Transverse colon (tissue), 4 donors: ENCODE data around the gene PSTPIP1. TPM values are rescaled to one million over a fixed set of nuclear protein-coding genes. Genes with fewer than 3 reads are reported as not detected.

ENCODE experiments used
- DNase-seq: peaks from one replicate; pipeline ENCODE4 v3.0.0-alpha.2; 2019
- H3K27ac ChIP-seq, 4 donors: fragments of 200-600 bp; sonication (generic); 2 replicates each; pipeline ENCODE4 v1.5.1; 2016 to 2018; ENCODE audit warnings: inconsistent platforms in 4 of 4
- H3K27me3 ChIP-seq: fragments of 200-600 bp; sonication (generic); 2 replicates; pipeline ENCODE4 v1.5.1; 2017; ENCODE audit warnings: inconsistent platforms
- H3K36me3 ChIP-seq, 4 donors: fragments of 200-600 bp; sonication (generic); 2 replicates each; pipeline ENCODE4 v1.5.1; 2017 to 2019; ENCODE audit warnings: inconsistent platforms in 4 of 4
- H3K4me1 ChIP-seq, 4 donors: fragments of 200-600 bp; sonication (generic); 2 replicates each; pipeline ENCODE4 v1.5.1; 2017 to 2020; ENCODE audit warnings: inconsistent platforms in 4 of 4
- H3K4me3 ChIP-seq, 4 donors: fragments of 200-600 bp; sonication (generic); 1 replicate in 1 of 4; 2 replicates in 3 of 4; pipeline versions ENCODE4 v1.5.1 to v1.6.1; 2017 to 2019; ENCODE audit warnings: inconsistent platforms in 4 of 4
- H3K9me3 ChIP-seq, 2 donors: fragments of 200-600 bp; sonication (generic); 2 replicates each; pipeline ENCODE4 v1.5.1; 2017 to 2019; ENCODE audit warnings: inconsistent platforms in 2 of 2
- CTCF ChIP-seq, 5 experiments: fragments of 200-600 bp in 3 of 5; fragments of 450-650 bp in 2 of 5; sonication (generic) in 3 of 5; IDR thresholded peaks; 1 replicate in 2 of 5; 2 replicates in 3 of 5; pipeline ENCODE4 v1.5.1; 2016 to 2017; ENCODE audit warnings: antibody characterized with exemption in 5 of 5, inconsistent platforms in 3 of 5, mild to moderate bottlenecking in 2 of 5, moderate library complexity in 1 of 5
- EP300 ChIP-seq: sonication (generic); formaldehyde crosslinking; IDR thresholded peaks from one replicate; pipeline ENCODE4 v1.6.1; 2017; ENCODE audit warnings: antibody characterized with exemption, low read depth
- POLR2A ChIP-seq: fragments of 450-650 bp; IDR thresholded peaks from one replicate; pipeline ENCODE4 v1.6.1; 2016; ENCODE audit warnings: antibody characterized with exemption, mild to moderate bottlenecking, moderate library complexity
- POLR2AphosphoS5 ChIP-seq, 3 donors: sonication (generic); formaldehyde crosslinking; IDR thresholded peaks; one replicate each; pipeline ENCODE4 v1.6.1; 2016; ENCODE audit warnings: antibody characterized with exemption in 3 of 3
- WGBS, 2 donors: methylation state at CpG; one replicate each; pipeline ENCODE4 v1.1.5; 2018; ENCODE audit warnings: low coverage in 1 of 2; 5-methylcytosine and 5-hydroxymethylcytosine counted together
- in situ Hi-C, 4 donors: fragments of 200-750 bp; cut with MboI; loops; one replicate each; pipeline versions ENCODE4 v1.15.0 to v1.15.1; 2017; ENCODE audit warnings: low sequenced_read_pairs in 3 of 4, low pct_ligation_motif_present in 1 of 4, low pct_unique_long_range_greater_than_20kb in 1 of 4
- intact Hi-C: fragments of 100-400 bp; cut with DNase I; formaldehyde crosslinking; loops from one replicate; pipeline ENCODE4 v1.15.1; 2023; ENCODE audit warnings: low total_unique reads
- total RNA-seq, 4 donors: library from RNA; depleted of rRNA; stranded (reverse); fragments of >200 nt; gene quantifications; one replicate each; pipeline ENCODE4 v1.1.0, GENCODE V29; 2016

The PSTPIP1 gene
- total RNA-seq, 4 donors from 2014 or later: 1.4 to 35.2 (median 8.7) TPM

GRCh38 chr15:77017091-77017660 lies 22.2 kb downstream of the PSTPIP1 start:
- WGBS, 2 donors: 91% methylated on average over 7 of the region's 7 CpGs; no CpG with 5 or more reads in 1 of the 2 donors
- TF ChIP-seq EP300 (no peak), CTCF (IDR thresholded peaks at IDR 0.05) (no peak), POLR2AphosphoS5 (IDR thresholded peaks at IDR 0.05) (no peak), POLR2A (no peak)
- Histone ChIP-seq H3K27ac (no peak overlapping the region), H3K4me1 (peaks cover 0 to 4% (median 0%) of the 10 kb centered on the region in 4 donors), H3K27me3 (no peaks in the 10 kb centered on the region), H3K36me3 (no peaks in the 10 kb centered on the region), H3K4me3 (no peak overlapping the region), H3K9me3 (no peaks in the 10 kb centered on the region)
- in situ Hi-C loops: no loop called here
- DNase-seq: no peak
- intact Hi-C loops: no loop called here

DNA sequence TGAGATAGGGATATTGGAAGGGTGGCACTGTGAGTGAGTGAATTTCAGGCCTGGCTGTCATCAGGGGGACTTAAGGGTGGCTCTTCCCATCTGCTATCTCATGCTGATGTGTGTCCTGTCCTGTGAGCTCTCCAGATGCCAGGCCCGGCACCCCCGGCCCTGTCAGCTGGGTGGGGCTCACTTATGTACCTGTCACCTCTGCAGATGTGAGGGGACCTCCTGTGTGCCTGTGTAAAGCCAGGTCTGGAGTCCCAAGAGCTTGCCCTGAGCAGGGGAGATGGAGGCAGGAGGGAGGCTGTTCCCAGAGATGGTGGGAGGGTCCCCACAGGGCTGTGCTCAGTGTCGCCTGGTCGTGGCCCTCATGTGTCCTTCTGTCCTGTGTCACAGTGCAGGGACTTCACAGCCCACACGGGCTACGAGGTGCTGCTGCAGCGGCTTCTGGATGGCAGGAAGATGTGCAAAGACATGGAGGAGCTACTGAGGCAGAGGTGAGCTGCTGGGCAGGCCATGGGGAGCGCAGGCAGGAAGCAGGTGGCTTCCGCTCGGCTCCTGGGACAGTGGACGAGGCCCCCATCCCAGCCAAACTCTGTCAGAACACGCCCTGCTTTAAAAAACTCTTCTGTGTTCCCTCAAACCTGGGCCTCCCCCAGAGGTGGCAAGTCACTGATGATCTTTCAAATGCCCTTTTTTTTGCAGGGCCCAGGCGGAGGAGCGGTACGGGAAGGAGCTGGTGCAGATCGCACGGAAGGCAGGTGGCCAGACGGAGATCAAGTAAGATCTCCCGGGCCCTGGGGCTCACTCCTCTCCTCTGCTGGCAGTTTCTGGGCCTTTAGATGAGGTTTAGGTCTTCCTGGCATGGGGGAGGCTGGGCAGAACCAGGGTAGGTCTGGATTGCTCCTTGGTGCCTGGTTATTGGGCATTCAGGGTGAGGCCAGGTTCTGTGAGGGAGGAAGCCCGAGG lies 23.1 kb downstream of the PSTPIP1 start:
- no peaks in the 10 kb centered on the region for H3K9me3 ChIP-seq
- DNase-seq: no peak
- H3K4me1 ChIP-seq: peaks cover 0 to 4% (median 0%) of the 10 kb centered on the region in 4 donors
- H3K4me3 ChIP-seq: no peak overlapping the region
- no peak overlapping the region for H3K27ac ChIP-seq
- no peaks in the 10 kb centered on the region for H3K27me3 ChIP-seq
- intact Hi-C loops (no loop called here), in situ Hi-C loops (no loop called here)
- no peaks in the 10 kb centered on the region for H3K36me3 ChIP-seq
- TF ChIP-seq POLR2A (no peak), CTCF (IDR thresholded peaks at IDR 0.05) (no peak), EP300 (no peak), POLR2AphosphoS5 (IDR thresholded peaks at IDR 0.05) (no peak)
- WGBS, 2 donors: 94 to 95% methylated on average over 8 to 19 of the region's 20 CpGs

- DNase-seq: no peak
- Histone ChIP-seq H3K27me3 (no peaks in the 10 kb centered on the region), H3K4me3 (no peak overlapping the region), H3K4me1 (peaks cover 0 to 4% (median 0%) of the 10 kb centered on the region in 4 donors), H3K36me3 (no peaks in the 10 kb centered on the region), H3K27ac (no peak overlapping the region), H3K9me3 (no peaks in the 10 kb centered on the region)
- intact Hi-C loops: no loop called here
- TF ChIP-seq CTCF (IDR thresholded peaks at IDR 0.05) (no peak), POLR2A (no peak), EP300 (no peak), POLR2AphosphoS5 (IDR thresholded peaks at IDR 0.05) (no peak)
- in situ Hi-C loops: no loop called here
- WGBS, 2 donors: 83 to 92% methylated on average over 1 to 9 of the region's 11 CpGs
Observed at GRCh38 chr15:77018796-77019505, 24.0 kb downstream of the PSTPIP1 start.
